Measurements from ENCODE around the gene AP2M1.

The AP2M1 gene

GRCh38 chr3:184231671-184232070 lies 57.0 kb downstream of the AP2M1 start:
- Histone ChIP-seq H3K9me2 (replicated peaks; ENCODE audit: low read depth, low read length) (no peaks in the 10 kb centered on the region), H3K79me2 (ENCODE audit: insufficient read depth, low read length) (no peaks in the 10 kb centered on the region), H3F3A (ENCODE audit: low read depth) (no peaks in the 10 kb centered on the region), H3K27me3 (ENCODE audit: insufficient read depth, low read length, poor library complexity, severe bottlenecking) (no peaks in the 10 kb centered on the region), H3K4me2 (ENCODE audit: low read depth, low read length, poor library complexity, severe bottlenecking) (no peak overlapping the region), H3K4me3 (ENCODE audit: low read length, poor library complexity, severe bottlenecking) (no peak overlapping the region), H4K20me1 (ENCODE audit: insufficient read depth, low read length, poor library complexity, severe bottlenecking) (no peaks in the 10 kb centered on the region), H3K9me3 (ENCODE audit: insufficient read depth, low read depth, low read length) (no peaks in the 10 kb centered on the region), H3K9ac (ENCODE audit: low read depth, low read length, poor library complexity, severe bottlenecking) (no peak overlapping the region), H3K4me1 (ENCODE audit: insufficient read depth, low read length, poor library complexity, severe bottlenecking) (no peaks in the 10 kb centered on the region), H2AFZ (ENCODE audit: low read length) (no peak overlapping the region), H3K36me3 (ENCODE audit: insufficient read depth, low read length) (no peaks in the 10 kb centered on the region)
- TF ChIP-seq EZH2phosphoT487 (IDR thresholded peaks at IDR 0.05; ENCODE audit: borderline replicate concordance) (no peak), CTCF (conservative IDR thresholded peaks at IDR 0.05; ENCODE audit: low read length) (no peak)

- H3K36me3 ChIP-seq (ENCODE audit: insufficient read depth, low read length) = no peaks in the 10 kb centered on the region
- no peak for TF ChIP-seq EZH2phosphoT487 (IDR thresholded peaks at IDR 0.05; ENCODE audit: borderline replicate concordance)
- TF ChIP-seq CTCF (conservative IDR thresholded peaks at IDR 0.05; ENCODE audit: low read length) = no peak
- H3K9me2 ChIP-seq (replicated peaks; ENCODE audit: low read depth, low read length) = no peaks in the 10 kb centered on the region
- no peaks in the 10 kb centered on the region for H3K79me2 ChIP-seq (ENCODE audit: insufficient read depth, low read length)
- H3K4me2 ChIP-seq (ENCODE audit: low read depth, low read length, poor library complexity, severe bottlenecking) = no peak overlapping the region
- no peaks in the 10 kb centered on the region for H4K20me1 ChIP-seq (ENCODE audit: insufficient read depth, low read length, poor library complexity, severe bottlenecking)
- H3F3A ChIP-seq (ENCODE audit: low read depth) = no peaks in the 10 kb centered on the region
- no peaks in the 10 kb centered on the region for H3K9me3 ChIP-seq (ENCODE audit: insufficient read depth, low read depth, low read length)
- H3K27me3 ChIP-seq (ENCODE audit: insufficient read depth, low read length, poor library complexity, severe bottlenecking) = no peaks in the 10 kb centered on the region
- H2AFZ ChIP-seq (ENCODE audit: low read length) = no peak overlapping the region
- no peak overlapping the region for H3K4me3 ChIP-seq (ENCODE audit: low read length, poor library complexity, severe bottlenecking)
- no peak overlapping the region for H3K9ac ChIP-seq (ENCODE audit: low read depth, low read length, poor library complexity, severe bottlenecking)
- no peaks in the 10 kb centered on the region for H3K4me1 ChIP-seq (ENCODE audit: insufficient read depth, low read length, poor library complexity, severe bottlenecking)
These were observed 58.6 kb downstream of the AP2M1 start for GRCh38 chr3:184233127-184233843.
